GM12864 (cell line): ENCODE measurements around the gene WAC.
A peak's percentile ranks its signal among the peaks of the same experiment; 100 is the strongest.

Experiments used
- DNase-seq: peaks from one replicate; pipeline ENCODE4 v3.0.0-alpha.2; 2011; ENCODE audit warnings: low read depth
- H3K4me3 ChIP-seq: 2 replicates; pipeline ENCODE4 v1.5.1; 2011; ENCODE audit warnings: mild to moderate bottlenecking, low read depth, low read length, control low read depth
- CTCF ChIP-seq: IDR thresholded peaks from 2 replicates; pipeline ENCODE4 v1.5.1; 2011; ENCODE audit warnings: low read depth, mild to moderate bottlenecking, moderate library complexity, low read length, control low read depth, inconsistent platforms; ENCODE audit errors: missing control alignments

WAC gene

GRCh38 chr10:28533571-28534304 lies 820 bp downstream of the WAC start:
- peak overlapping the region; percentile 58 for H3K4me3 ChIP-seq
- DNase-seq: no peak
- TF ChIP-seq CTCF: no peak

- no peak for DNase-seq
- no peak overlapping the region for H3K4me3 ChIP-seq
- TF ChIP-seq CTCF: no peak
Observed at GRCh38 chr10:28535846-28536245, 2.9 kb downstream of the WAC start.

GRCh38 chr10:28538595-28538994 lies 5.7 kb downstream of the WAC start:
- no peak for TF ChIP-seq CTCF
- DNase-seq: no peak
- H3K4me3 ChIP-seq: no peak overlapping the region

GRCh38 chr10:28540145-28540544 lies 7.2 kb downstream of the WAC start:
- DNase-seq: no peak
- no peak overlapping the region for H3K4me3 ChIP-seq
- no peak for TF ChIP-seq CTCF

- no peak for TF ChIP-seq CTCF
- no peak overlapping the region for H3K4me3 ChIP-seq
- DNase-seq: no peak
Observed at GRCh38 chr10:28541717-28542365, 8.9 kb downstream of the WAC start.

GRCh38 chr10:28542728-28543127 lies 9.8 kb downstream of the WAC start:
- no peak for DNase-seq
- no peak overlapping the region for H3K4me3 ChIP-seq
- no peak for TF ChIP-seq CTCF

GRCh38 chr10:28544058-28544457 lies 11.1 kb downstream of the WAC start:
- DNase-seq: no peak
- H3K4me3 ChIP-seq: no peak overlapping the region
- no peak for TF ChIP-seq CTCF
